A673 (cell line): ENCODE measurements around the gene IMP4.

Experiments
- EZH2 ChIP-seq: fragments of 200-600 bp; sonication (generic); IDR thresholded peaks from 2 replicates; pipeline ENCODE4 v1.6.1; 2017; ENCODE audit warnings: borderline replicate concordance, low read depth, mild to moderate bottlenecking, mixed read lengths, antibody characterized with exemption, low read length; ENCODE audit not compliant: poor library complexity, severe bottlenecking
- TF ChIP-seq, protein P1 (sequence below): fragments of 300-800, 200-600 bp; sonication (generic); conservative IDR thresholded peaks from 2 replicates; pipeline ENCODE4 v1.5.1; 2017; ENCODE audit warnings: low read depth, mild to moderate bottlenecking, antibody characterized with exemption, low read length, moderate library complexity, mixed read lengths

- TF ChIP-seq, protein P1, sequence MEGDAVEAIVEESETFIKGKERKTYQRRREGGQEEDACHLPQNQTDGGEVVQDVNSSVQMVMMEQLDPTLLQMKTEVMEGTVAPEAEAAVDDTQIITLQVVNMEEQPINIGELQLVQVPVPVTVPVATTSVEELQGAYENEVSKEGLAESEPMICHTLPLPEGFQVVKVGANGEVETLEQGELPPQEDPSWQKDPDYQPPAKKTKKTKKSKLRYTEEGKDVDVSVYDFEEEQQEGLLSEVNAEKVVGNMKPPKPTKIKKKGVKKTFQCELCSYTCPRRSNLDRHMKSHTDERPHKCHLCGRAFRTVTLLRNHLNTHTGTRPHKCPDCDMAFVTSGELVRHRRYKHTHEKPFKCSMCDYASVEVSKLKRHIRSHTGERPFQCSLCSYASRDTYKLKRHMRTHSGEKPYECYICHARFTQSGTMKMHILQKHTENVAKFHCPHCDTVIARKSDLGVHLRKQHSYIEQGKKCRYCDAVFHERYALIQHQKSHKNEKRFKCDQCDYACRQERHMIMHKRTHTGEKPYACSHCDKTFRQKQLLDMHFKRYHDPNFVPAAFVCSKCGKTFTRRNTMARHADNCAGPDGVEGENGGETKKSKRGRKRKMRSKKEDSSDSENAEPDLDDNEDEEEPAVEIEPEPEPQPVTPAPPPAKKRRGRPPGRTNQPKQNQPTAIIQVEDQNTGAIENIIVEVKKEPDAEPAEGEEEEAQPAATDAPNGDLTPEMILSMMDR = no peak
- no peak for TF ChIP-seq EZH2
These were observed 28.8 kb upstream of the IMP4 start for GRCh38 chr2:130313812-130314334.
